Smooth muscle cell of bladder (primary cell): Measurements from ENCODE around the gene IRF8. TPM values are rescaled to one million over a fixed set of nuclear protein-coding genes. Genes with fewer than 3 reads are reported as not detected.

ENCODE experiments used
- total RNA-seq: library from RNA; depleted of rRNA; stranded (reverse); fragments of >200 nt; gene quantifications from 2 replicates; pipeline ENCODE4 v1.2.3, GENCODE V29; 2014

IRF8 gene, protein sequence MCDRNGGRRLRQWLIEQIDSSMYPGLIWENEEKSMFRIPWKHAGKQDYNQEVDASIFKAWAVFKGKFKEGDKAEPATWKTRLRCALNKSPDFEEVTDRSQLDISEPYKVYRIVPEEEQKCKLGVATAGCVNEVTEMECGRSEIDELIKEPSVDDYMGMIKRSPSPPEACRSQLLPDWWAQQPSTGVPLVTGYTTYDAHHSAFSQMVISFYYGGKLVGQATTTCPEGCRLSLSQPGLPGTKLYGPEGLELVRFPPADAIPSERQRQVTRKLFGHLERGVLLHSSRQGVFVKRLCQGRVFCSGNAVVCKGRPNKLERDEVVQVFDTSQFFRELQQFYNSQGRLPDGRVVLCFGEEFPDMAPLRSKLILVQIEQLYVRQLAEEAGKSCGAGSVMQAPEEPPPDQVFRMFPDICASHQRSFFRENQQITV
- 0.09 and 0.57 TPM in 2 replicates for total RNA-seq

DNA sequence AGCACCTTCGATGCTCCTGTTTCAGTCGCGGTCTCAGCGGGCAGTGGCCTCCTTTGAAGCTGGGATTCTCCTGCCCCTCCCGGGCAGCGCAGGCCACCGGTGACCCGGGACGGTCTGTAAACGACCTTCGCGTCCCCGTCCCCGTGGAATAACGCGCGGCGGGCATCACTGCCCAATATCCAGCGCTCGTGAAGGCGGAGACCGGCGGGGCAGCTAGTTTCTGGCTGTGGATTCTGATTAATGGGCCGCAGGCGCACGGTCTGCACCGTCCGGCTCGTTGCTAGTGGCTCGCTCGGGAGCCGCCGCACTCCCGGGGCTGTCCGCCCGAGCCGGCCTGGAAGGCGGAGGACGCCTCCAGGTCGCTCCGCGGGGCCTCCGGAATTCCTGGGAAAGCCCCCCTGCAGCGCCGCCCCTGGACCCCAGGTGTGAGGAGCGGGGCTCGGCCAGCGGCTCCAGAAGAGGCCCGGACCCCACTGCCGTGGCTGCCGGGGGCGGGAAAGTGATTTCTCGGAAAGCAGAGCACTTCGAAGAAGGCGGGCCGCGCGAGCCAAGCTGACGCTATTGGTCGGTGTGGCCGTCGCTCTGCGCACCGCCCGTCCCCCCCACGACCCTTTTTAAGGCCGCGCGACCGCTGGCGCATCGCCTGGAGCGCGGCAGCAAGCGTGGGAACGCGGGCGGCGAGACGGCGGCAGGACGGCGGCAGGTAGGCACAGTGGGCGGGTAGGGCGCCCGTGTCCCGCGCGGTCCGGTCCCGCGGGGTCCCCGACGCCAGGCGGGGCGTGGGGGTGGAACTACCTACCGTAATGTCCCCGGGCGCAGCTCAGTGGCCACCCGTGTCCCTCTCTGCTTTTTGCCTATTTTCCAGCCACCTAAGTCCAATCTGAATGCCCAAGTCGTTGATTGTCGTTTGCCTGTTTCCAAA, at the start of gene IRF8:
Gene IRF8 (plus strand): TSS at position 642 of the 922 bp plus-strand sequence. CDS start 3,854 bp downstream, outside the sequence.

Other genes starting within 250 kb of the IRF8 start
- 1.1 and 1.4 TPM in 2 replicates for gene GINS2, start 210.2 kb upstream of the IRF8 start, total RNA-seq
- gene C16orf74, start 148.1 kb upstream of the IRF8 start, total RNA-seq, result 4.7 and 6.9 TPM in 2 replicates
- gene EMC8, start 99.6 kb upstream of the IRF8 start, total RNA-seq, result 26.3 and 28.7 TPM in 2 replicates
- gene COX4I1, start 99.5 kb upstream of the IRF8 start, total RNA-seq, result 658 and 659 TPM in 2 replicates